Measurements from ENCODE around the gene MCM3AP.

The MCM3AP gene

GRCh38 chr21:46189213-46189958 is 96.0 kb downstream of the MCM3AP start:
- DNase-seq (ENCODE audit: low read depth in 4 of 4, low spot score in 1 of 4): no peak

- DNase-seq (ENCODE audit: low read depth in 4 of 4, low spot score in 1 of 4): no peak
These were observed 96.9 kb downstream of the MCM3AP start for GRCh38 chr21:46188226-46189212.

DNA sequence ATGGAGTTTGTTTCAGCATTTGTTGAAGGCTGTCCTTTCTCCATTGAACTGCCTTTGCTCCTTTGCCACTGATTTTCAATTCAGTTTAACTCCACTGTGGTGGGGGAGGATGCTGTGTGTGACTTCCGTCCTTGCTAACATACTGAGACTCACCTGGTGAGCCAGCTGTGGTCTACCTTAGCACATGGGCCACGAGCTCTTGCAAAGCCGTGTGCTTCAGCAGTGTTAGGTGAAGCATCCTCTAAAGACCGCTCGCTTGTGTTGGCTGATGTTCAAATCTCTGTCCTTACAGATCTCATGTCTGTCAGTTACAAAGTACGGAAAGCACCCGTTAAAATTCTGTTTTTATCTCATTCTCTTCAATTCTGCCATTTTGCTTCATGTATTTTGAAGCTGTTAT is 97.6 kb downstream of the MCM3AP start:
- no peak for DNase-seq (ENCODE audit: low read depth in 4 of 4, low spot score in 1 of 4)

DNA sequence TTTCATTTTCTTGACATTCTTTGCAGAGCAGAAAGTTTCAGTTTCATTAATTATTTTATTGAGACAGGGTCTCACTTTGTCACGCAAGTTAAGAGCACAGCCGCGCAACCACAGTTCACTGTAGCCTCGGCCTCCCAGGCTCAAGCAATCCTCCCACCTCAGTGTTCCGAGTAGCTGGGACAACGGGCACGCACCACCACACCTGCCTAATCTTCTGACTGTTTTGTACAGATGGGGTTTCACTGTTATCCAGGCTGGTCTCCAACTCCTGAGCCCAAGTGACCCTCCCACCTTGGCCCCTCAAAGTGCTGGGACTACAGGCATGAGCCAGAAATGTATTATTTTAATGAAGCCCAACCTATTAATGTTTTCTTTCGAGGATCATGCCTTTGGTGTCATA is 98.2 kb downstream of the MCM3AP start:
- no peak for DNase-seq (ENCODE audit: low read depth in 4 of 4, low spot score in 1 of 4)

DNA sequence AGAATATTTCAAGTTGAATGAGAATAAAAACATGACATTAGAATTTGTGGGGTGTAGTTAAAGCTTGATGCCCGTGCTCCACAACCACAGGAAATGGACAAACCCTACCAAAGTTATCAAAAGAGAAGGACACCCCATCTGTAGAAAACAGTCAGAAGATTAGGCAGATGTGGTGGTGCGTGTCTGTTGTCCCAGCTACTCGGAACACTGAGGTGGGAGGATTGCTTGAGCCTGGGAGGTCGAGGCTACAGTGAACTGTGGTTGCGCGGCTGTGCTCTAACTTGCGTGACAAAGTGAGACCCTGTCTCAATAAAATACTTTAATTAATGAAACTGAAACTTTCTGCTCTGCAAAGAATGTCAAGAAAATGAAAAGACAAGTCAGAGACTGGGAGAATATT is 99.7 kb downstream of the MCM3AP start:
- DNase-seq (ENCODE audit: low read depth in 4 of 4, low spot score in 1 of 4): no peak
